ENCODE results near the gene DGKH. TPM values are rescaled to one million over a fixed set of nuclear protein-coding genes. Genes with fewer than 3 reads are reported as not detected.

Gene DGKH
- total RNA-seq, 1 experiment from 2014 or later = 9.2 TPM

- H3K4me1 ChIP-seq (ENCODE audit: control insufficient read depth in 1 of 2, insufficient read depth in 2 of 2, low read length in 2 of 2) = no peaks in the 10 kb centered on the region
- H2AFZ ChIP-seq (ENCODE audit: low read depth, low read length, poor library complexity, severe bottlenecking) = no peak overlapping the region
- H3K9me2 ChIP-seq (ENCODE audit: insufficient read depth) = no peaks in the 10 kb centered on the region
- no peak overlapping the region for H3K9ac ChIP-seq (ENCODE audit: low read length)
- H3K4me3 ChIP-seq (replicated peaks in 1 of 2; ENCODE audit: low read depth in 1 of 2, low read length in 2 of 2) = no peak overlapping the region
- no peaks in the 10 kb centered on the region for H3K27me3 ChIP-seq (ENCODE audit: insufficient read depth, low read length)
- DNase-seq (ENCODE audit: low read depth, low spot score) (no peak), ATAC-seq (no peak)
- no peak overlapping the region for H3K27ac ChIP-seq (ENCODE audit: low read depth, low read length)
- CTCF ChIA-PET = no interaction called here
- H3K4me2 ChIP-seq (ENCODE audit: low read length) = no peak overlapping the region
- POLR2A ChIA-PET = no interaction called here
- no peaks in the 10 kb centered on the region for H3K9me3 ChIP-seq (ENCODE audit: control insufficient read depth in 1 of 2, insufficient read depth in 1 of 2, low read depth in 1 of 2, low read length in 2 of 2)
- RAD21 ChIA-PET (ENCODE audit: low non-redundant PET in 1 of 2, low total read pairs in 2 of 2, uncharacterized antibody in 2 of 2, unreplicated experiment in 2 of 2) = no interaction called here
- intact Hi-C loops (cut with micrococcal nuclease) = no loop called here
- TF ChIP-seq CTCF (IDR thresholded peaks at IDR 0.05 in 2 of 3, conservative IDR thresholded peaks at IDR 0.05 in 1 of 3; ENCODE audit: borderline replicate concordance in 1 of 3, insufficient read depth in 1 of 3, low read depth in 2 of 3, low read length in 2 of 3) (no peak), SRF (IDR thresholded peaks at IDR 0.05; ENCODE audit: low read depth) (no peak), POLR2AphosphoS5 (IDR thresholded peaks at IDR 0.05; ENCODE audit: low read depth, low read length) (no peak), RAD21 (IDR thresholded peaks at IDR 0.05; ENCODE audit: low read depth) (no peak), ATF3 (IDR thresholded peaks at IDR 0.05) (no peak), EZH2 (IDR thresholded peaks at IDR 0.05) (no peak), CBX3 (IDR thresholded peaks at IDR 0.05; ENCODE audit: low read depth) (no peak), ZBTB33 (IDR thresholded peaks at IDR 0.05; ENCODE audit: extremely low read depth, insufficient replicate concordance, low read length) (no peak), MAX (IDR thresholded peaks at IDR 0.05) (no peak), POLR2A (IDR thresholded peaks at IDR 0.05; ENCODE audit: borderline replicate concordance, extremely low read depth, insufficient read depth, insufficient read length) (no peak), SP1 (IDR thresholded peaks at IDR 0.05; ENCODE audit: low read depth) (no peak), FOSL1 (IDR thresholded peaks at IDR 0.05; ENCODE audit: low read depth) (no peak), ZNF274 (IDR thresholded peaks at IDR 0.05; ENCODE audit: low read depth, low read length) (no peak)
- no peaks in the 10 kb centered on the region for H4K20me1 ChIP-seq (ENCODE audit: insufficient read depth)
- H3K79me2 ChIP-seq (ENCODE audit: insufficient read depth, low read length) = no peaks in the 10 kb centered on the region
- no peaks in the 10 kb centered on the region for H3K36me3 ChIP-seq (ENCODE audit: control insufficient read depth in 1 of 2, insufficient read depth in 2 of 2, low read length in 2 of 2)
- no TSS peak for BruUV-seq (replicated peaks)
These were observed 185.3 kb downstream of the DGKH start for GRCh38 chr13:42233726-42234125.

Measured in HCT116 (cell line).